ENCODE results near the gene PRKCA.

PRKCA gene

DNA sequence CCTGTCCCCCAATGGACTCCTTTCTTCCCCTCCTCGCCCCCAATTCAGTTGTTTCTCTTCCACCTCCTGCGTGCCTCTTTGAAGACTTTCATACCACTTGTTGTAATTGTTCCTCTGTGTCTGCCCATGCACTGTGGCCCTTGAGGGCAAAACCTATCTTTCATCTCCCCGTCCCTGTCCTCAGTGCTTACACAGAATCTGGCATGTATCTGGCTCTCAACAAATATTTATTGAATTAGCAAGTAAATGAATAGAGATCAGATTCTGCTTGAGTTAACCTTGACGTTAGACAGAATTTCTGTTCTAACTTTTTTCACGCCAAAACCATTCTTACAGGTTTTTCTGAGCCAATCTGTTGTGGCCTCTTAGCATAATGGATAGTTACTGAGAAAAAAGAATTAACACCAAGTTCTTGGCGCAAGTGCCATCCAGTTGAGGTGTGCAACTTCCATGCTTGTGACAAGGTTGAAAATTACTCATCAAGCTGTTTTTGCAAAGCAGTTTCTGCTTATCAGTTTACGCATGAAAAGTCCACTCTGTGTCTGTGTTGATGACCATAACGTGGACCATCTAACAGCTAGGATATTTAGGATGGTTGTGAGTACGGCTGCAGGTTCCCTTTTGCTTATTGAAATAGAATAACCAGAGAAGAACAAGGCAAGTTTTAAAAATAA is 215.1 kb downstream of the PRKCA start:
- TF ChIP-seq, protein P1, sequence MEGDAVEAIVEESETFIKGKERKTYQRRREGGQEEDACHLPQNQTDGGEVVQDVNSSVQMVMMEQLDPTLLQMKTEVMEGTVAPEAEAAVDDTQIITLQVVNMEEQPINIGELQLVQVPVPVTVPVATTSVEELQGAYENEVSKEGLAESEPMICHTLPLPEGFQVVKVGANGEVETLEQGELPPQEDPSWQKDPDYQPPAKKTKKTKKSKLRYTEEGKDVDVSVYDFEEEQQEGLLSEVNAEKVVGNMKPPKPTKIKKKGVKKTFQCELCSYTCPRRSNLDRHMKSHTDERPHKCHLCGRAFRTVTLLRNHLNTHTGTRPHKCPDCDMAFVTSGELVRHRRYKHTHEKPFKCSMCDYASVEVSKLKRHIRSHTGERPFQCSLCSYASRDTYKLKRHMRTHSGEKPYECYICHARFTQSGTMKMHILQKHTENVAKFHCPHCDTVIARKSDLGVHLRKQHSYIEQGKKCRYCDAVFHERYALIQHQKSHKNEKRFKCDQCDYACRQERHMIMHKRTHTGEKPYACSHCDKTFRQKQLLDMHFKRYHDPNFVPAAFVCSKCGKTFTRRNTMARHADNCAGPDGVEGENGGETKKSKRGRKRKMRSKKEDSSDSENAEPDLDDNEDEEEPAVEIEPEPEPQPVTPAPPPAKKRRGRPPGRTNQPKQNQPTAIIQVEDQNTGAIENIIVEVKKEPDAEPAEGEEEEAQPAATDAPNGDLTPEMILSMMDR (IDR thresholded peaks at IDR 0.05; ENCODE audit: low read depth, low read length) = no peak
- TF ChIP-seq, protein P2, sequence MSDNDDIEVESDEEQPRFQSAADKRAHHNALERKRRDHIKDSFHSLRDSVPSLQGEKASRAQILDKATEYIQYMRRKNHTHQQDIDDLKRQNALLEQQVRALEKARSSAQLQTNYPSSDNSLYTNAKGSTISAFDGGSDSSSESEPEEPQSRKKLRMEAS (IDR thresholded peaks at IDR 0.05; ENCODE audit: low read depth, low read length) = no peak
- no peak for TF ChIP-seq POLR2A (IDR thresholded peaks at IDR 0.05; ENCODE audit: extremely low read depth, insufficient read length)
- no peak for TF ChIP-seq MYC (IDR thresholded peaks at IDR 0.05; ENCODE audit: low read depth, low read length)
- no peak overlapping the region for H3K4me3 ChIP-seq (ENCODE audit: low read depth, low read length)
- no peak for DNase-seq (ENCODE audit: low read depth)

DNA sequence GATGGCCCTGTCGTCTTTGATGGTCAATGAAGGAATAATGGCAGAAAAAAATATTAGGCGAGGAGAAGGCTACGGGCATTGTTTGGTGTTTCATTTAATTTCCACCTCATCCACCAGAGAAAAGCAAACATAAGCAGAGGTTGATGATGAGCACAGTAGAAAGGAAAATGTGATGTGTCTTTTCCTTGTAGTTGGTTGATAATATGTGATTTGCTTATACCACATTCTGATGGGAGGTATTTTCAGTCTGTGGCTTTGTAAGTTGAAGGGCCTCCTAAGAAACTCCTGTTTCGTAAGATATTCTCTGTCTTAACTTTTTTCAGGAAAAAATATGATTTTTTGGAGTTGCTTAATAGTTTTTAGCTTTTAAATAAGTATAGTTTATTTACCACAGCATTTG is 215.7 kb downstream of the PRKCA start:
- DNase-seq (ENCODE audit: low read depth) = no peak

DNA sequence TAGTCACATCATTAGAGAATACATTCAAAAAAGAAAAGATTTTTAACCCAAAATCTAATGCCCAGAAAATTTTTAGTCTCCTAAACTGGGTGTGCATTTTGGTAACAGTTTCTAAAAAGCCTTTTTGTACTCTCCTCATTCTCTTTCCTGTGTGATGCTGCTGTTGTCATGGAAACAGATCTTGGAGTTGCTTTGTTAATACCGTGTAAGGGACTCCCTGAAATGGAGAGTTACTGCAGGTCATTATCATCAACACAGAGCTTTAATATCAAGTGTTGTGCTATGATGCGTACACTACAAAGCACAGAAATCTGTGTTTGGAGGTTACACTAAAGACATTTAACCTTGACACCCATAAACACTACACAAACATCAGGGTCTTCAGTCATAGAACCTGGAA is 216.3 kb downstream of the PRKCA start:
- no peak for TF ChIP-seq MYC (IDR thresholded peaks at IDR 0.05; ENCODE audit: low read depth, low read length)
- TF ChIP-seq POLR2A (IDR thresholded peaks at IDR 0.05; ENCODE audit: extremely low read depth, insufficient read length) = no peak
- TF ChIP-seq, protein P1 (IDR thresholded peaks at IDR 0.05; ENCODE audit: low read depth, low read length) = no peak
- TF ChIP-seq, protein P2 (IDR thresholded peaks at IDR 0.05; ENCODE audit: low read depth, low read length) = no peak
- H3K4me3 ChIP-seq (ENCODE audit: low read depth, low read length) = no peak overlapping the region
- no peak for DNase-seq (ENCODE audit: low read depth)

More for the DNA sequence above, 215.7 kb downstream of the PRKCA start:
- H3K4me3 ChIP-seq (ENCODE audit: low read depth, low read length) = no peak overlapping the region
- TF ChIP-seq, protein P2 (IDR thresholded peaks at IDR 0.05; ENCODE audit: low read depth, low read length) = no peak
- no peak for TF ChIP-seq POLR2A (IDR thresholded peaks at IDR 0.05; ENCODE audit: extremely low read depth, insufficient read length)
- TF ChIP-seq, protein P1 (IDR thresholded peaks at IDR 0.05; ENCODE audit: low read depth, low read length) = no peak
- TF ChIP-seq MYC (IDR thresholded peaks at IDR 0.05; ENCODE audit: low read depth, low read length) = no peak

DNA sequence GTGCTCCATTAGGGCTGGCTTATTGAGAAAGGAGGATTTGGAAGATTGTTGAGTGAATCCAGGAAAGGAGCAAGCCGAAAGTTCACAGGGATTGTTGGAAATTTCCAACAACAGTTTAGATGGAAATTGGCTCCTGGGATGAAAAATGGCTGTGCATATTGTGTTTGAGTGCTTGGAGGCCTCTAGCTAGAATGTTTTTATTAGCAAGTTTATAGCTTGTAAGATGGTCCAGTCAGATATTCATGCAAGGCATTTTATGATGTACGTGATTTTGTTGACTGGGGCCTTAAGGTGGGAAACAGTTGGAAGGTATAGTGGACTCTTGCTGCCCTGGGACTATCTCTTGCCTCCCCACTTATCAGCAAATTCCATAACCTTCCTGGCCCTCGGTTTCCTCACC is 216.7 kb downstream of the PRKCA start:
- TF ChIP-seq MYC (IDR thresholded peaks at IDR 0.05; ENCODE audit: low read depth, low read length) (no peak), POLR2A (IDR thresholded peaks at IDR 0.05; ENCODE audit: extremely low read depth, insufficient read length) (no peak)
- TF ChIP-seq, protein P1 (IDR thresholded peaks at IDR 0.05; ENCODE audit: low read depth, low read length) = no peak
- TF ChIP-seq, protein P2 (IDR thresholded peaks at IDR 0.05; ENCODE audit: low read depth, low read length) = no peak
- no peak for DNase-seq (ENCODE audit: low read depth)
- H3K4me3 ChIP-seq (ENCODE audit: low read depth, low read length) = no peak overlapping the region

DNA sequence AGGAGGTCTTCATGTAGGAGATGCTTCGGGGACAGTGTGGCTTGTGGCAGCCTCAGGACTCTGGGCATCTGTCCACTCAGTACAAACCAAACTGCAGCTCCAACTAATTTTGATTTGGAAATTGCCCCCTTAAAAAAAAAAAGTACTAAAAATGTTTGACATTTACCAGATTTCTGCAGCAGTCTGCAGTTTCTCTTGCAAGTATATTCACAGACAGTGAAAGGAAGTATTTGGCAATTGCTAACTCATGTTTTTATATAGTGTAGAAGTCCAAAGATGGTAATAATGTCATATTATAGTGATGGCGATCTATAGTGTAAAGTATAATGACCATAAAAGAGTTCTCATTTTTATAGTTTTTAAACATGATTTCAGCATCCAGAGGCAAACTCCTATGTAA is 218.6 kb downstream of the PRKCA start:
- H3K4me3 ChIP-seq (ENCODE audit: low read depth, low read length) = no peak overlapping the region
- TF ChIP-seq MYC (IDR thresholded peaks at IDR 0.05; ENCODE audit: low read depth, low read length) (no peak), POLR2A (IDR thresholded peaks at IDR 0.05; ENCODE audit: extremely low read depth, insufficient read length) (no peak)
- TF ChIP-seq, protein P1 (IDR thresholded peaks at IDR 0.05; ENCODE audit: low read depth, low read length) = no peak
- TF ChIP-seq, protein P2 (IDR thresholded peaks at IDR 0.05; ENCODE audit: low read depth, low read length) = no peak
- no peak for DNase-seq (ENCODE audit: low read depth)

Measured in NB4 (cell line).